GM10248 (cell line): ENCODE measurements around the gene NRN1L.

Source experiments
- CTCF ChIA-PET: fragments of 300-600 bp; sonication (Branson Sonifier 250); formaldehyde crosslinking; extraction: SDS; loops from one replicate; lab custom pipeline; 2021; ENCODE audit warnings: antibody characterized with exemption; lab: Yijun Ruan, JAX
- POLR2A ChIA-PET: fragments of 350-650 bp; sonication (Branson Sonifier 250); formaldehyde crosslinking; extraction: SDS; loops from one replicate; lab custom pipeline; 2020; ENCODE audit warnings: antibody characterized with exemption; lab: Yijun Ruan, JAX
- DNase-seq: peaks from one replicate; pipeline ENCODE4 v3.0.0; 2012; ENCODE audit errors: extremely low spot score
- TF ChIP-seq, protein P1 (sequence below): IDR thresholded peaks from 2 replicates; pipeline ENCODE4 v1.5.1; 2012; ENCODE audit warnings: mild to moderate bottlenecking, low read depth; ENCODE audit errors: extremely low read depth, missing control alignments, control extremely low read depth

Gene NRN1L

DNA sequence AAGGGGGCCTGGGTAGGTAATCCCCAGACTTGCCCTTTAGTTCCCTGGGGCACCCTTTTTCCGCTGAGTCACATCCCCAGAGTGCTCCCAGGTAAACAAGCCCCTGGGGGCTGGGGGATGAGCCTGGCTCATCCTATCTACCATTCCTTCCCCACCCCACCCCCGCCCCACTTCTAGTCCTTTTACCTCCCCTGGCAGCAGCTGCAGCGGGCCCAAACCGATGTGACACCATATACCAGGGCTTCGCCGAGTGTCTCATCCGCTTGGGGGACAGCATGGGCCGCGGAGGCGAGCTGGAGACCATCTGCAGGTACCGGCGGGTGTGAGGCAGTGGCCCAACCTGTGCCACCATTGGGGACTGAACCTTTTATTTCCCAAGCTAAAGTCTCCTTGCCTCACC, 860 bp downstream of the NRN1L start:
- ChIA-PET CTCF (interaction anchor here (0.9 to 5.7 kb wide), 10 partner anchors 7 to 364 kb away, joined by 3 to 72 read pairs (median 4); partner anchors contain the start of genes EDC4 and PSKH1), POLR2A (no interaction called here)
- DNase-seq, result no peak
- TF ChIP-seq, protein P1, sequence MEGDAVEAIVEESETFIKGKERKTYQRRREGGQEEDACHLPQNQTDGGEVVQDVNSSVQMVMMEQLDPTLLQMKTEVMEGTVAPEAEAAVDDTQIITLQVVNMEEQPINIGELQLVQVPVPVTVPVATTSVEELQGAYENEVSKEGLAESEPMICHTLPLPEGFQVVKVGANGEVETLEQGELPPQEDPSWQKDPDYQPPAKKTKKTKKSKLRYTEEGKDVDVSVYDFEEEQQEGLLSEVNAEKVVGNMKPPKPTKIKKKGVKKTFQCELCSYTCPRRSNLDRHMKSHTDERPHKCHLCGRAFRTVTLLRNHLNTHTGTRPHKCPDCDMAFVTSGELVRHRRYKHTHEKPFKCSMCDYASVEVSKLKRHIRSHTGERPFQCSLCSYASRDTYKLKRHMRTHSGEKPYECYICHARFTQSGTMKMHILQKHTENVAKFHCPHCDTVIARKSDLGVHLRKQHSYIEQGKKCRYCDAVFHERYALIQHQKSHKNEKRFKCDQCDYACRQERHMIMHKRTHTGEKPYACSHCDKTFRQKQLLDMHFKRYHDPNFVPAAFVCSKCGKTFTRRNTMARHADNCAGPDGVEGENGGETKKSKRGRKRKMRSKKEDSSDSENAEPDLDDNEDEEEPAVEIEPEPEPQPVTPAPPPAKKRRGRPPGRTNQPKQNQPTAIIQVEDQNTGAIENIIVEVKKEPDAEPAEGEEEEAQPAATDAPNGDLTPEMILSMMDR, result no peak

DNA sequence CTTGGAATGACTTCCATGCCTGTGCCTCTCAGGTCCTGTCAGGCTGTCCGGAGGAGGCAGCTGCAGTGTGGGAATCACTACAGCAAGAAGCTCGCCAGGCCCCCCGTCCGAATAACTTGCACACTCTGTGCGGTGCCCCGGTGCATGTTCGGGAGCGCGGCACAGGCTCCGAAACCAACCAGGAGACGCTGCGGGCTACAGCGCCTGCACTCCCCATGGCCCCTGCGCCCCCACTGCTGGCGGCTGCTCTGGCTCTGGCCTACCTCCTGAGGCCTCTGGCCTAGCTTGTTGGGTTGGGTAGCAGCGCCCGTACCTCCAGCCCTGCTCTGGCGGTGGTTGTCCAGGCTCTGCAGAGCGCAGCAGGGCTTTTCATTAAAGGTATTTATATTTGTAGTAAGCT, 1.3 kb downstream of the NRN1L start:
- DNase-seq, result no peak
- ChIA-PET POLR2A (no interaction called here), CTCF (interaction anchor here (0.9 to 5.7 kb wide), 12 partner anchors 9 to 365 kb away, joined by 3 to 72 read pairs (median 4); partner anchors contain the start of gene EDC4)
- TF ChIP-seq, protein P1, result no peak

DNA sequence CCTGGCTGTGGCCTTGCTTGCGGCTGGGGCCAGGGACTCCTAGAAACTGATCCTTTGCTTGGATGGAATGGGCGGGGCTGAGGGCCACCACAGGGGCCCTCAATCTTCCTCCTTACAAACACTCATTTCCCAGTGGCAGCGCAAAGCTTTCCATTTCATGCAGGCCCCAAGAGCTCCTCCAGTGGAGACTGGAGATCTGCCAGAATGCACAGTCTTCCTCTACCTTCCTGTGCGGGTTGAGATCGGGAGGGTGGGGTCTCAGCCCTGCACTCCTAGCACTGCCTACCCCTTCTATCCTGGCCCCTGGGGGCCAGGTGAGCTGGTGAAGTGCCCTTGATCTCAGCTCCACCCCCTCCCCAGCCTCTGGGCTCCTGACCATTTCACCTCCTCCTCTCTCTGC, 1.7 kb downstream of the NRN1L start:
- no peak for DNase-seq
- CTCF ChIA-PET, result interaction anchor here (0.9 to 5.7 kb wide), 12 partner anchors 9 to 365 kb away, joined by 3 to 72 read pairs (median 4); partner anchors contain the start of gene EDC4
- TF ChIP-seq, protein P1, result no peak
- POLR2A ChIA-PET, result interaction anchor here (0.6 kb wide), 1 partner anchor 154 kb away, joined by 4 read pairs; no protein-coding TSS in a partner anchor

DNA sequence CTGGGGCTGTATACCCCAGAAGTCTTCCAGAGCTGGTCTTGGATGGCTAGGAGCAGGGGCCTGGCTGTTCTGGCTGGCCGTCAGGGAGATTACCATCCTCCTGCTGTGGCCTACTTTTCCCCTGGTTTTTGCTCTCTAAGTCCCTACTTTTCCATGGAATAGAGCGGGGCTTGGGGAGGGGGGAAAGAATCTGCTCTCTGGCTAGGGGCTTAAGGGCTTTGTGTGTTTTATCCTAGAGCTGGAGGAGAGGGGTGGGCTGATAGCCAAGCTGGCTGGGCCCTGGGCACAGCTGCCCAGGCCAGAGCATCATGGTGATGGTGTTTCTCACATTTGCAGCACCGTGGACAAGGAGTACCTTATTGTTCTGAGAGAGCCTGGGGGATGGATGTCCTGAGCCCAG, 3.6 kb downstream of the NRN1L start:
- CTCF ChIA-PET, result interaction anchor here (1.0 to 2.3 kb wide), 4 partner anchors 12 to 177 kb away, joined by 3 to 10 read pairs (median 4); no protein-coding TSS in a partner anchor
- TF ChIP-seq, protein P1, result no peak
- POLR2A ChIA-PET, result no interaction called here
- DNase-seq, result no peak

DNA sequence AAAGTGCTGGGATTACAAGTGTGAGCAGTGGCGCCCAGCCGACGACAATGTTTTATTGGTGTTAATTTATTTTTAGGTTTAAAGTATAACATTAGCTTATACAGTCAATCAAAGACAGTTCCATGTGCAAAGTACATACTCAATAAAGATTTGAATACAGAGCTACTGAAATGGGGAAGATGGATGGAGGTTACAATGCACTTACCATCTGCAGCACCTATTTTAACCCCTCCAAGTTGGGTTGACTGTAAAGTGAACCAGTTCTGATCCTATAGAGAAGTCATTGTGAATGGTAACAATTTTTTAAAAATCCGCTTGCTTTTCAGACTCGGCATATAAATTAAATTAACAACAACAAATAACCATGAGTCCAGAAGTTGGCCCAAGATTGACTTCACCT, 7.7 kb downstream of the NRN1L start:
- ChIA-PET POLR2A (interaction anchor here (0.5 to 1.2 kb wide), 3 partner anchors 10 to 36 kb away, joined by 3 to 6 read pairs (median 4); no protein-coding TSS in a partner anchor), CTCF (interaction anchor here (0.9 to 4.6 kb wide), 7 partner anchors 9 to 149 kb away, joined by 3 to 53 read pairs (median 3); partner anchors contain the start of gene NRN1L)
- TF ChIP-seq, protein P1, result no peak
- DNase-seq, result no peak

DNA sequence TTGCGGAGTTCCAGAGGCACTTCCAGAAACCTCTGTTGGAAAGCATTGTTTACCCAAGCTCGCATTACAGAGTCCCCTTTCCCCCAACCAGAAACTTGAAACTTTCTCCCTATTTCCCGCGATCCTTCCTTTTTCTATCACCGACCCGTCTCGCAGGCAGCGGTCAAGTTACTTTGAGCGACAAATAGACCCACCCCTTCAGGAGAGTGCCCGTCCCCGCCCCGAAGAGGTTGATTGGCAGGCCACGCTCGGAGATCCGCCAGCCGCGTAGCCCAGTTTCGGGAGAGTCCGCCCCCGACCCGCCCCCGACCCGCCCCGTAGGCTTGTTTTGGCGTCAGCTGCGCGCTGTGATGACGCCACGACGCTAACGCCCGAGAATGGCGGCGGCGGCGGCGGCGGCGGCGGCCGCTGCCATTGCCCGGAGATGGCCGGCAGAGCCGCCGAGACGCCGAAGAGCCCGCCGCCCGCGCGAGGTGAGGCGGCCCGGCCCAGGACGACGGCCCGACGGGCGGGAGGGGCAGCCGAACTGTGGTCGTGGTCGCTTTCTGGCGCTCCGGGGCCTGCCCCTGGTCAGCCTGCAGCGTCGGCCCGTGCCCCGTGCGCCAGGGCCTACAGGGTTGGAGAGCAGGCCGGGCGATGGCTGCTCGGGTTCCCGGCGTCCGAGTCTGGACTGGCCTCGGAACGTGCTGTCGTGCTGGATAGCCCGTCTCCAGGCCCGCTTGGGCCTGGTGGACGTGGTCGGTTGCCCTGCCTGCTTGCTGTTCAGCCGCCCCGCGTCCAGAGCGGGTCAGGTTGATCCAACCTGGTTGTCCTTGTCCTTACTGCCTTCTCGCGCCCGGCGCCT, 8.4 kb downstream of the NRN1L start, which contains the start of gene PSKH1:
PSKH1 (plus strand) TSS at position 356 of the 844 bp plus-strand sequence. CDS start 15,496 bp downstream, outside the sequence.
- ChIA-PET POLR2A (interaction anchor here (0.5 to 1.2 kb wide), 6 partner anchors 11 to 36 kb away, joined by 3 to 6 read pairs (median 4); no protein-coding TSS in a partner anchor), CTCF (interaction anchor here (0.8 to 4.6 kb wide), 8 partner anchors 10 to 148 kb away, joined by 3 to 53 read pairs (median 4); partner anchors contain the start of gene NRN1L)
- peak; percentile 100 for DNase-seq
- TF ChIP-seq, protein P1, result no peak
